HepG2 (cell line): ENCODE results near the gene SMTNL1. TPM values are rescaled to one million over a fixed set of nuclear protein-coding genes. Genes with fewer than 3 reads are reported as not detected.
A peak's percentile ranks its signal among the peaks of the same experiment; 100 is the strongest.

Experiments
- ARID5B ChIP-seq: IDR thresholded peaks from 2 replicates; pipeline ENCODE4 v1.4.0; 2020; ENCODE audit warnings: mild to moderate bottlenecking, missing genetic modification reagents
- CC2D1A ChIP-seq: sonication (generic); formaldehyde crosslinking; IDR thresholded peaks from 2 replicates; pipeline ENCODE4 v1.8.1; 2023; ENCODE audit warnings: mild to moderate bottlenecking, missing genetic modification reagents
- FOXA1 ChIP-seq, 2 experiments: fragments of 450-650 bp in 1 of 2; sonication (generic) in 1 of 2; formaldehyde crosslinking in 1 of 2; IDR thresholded peaks; 2 replicates each; pipeline versions ENCODE4 v1.4.0 to v1.6.1; 2016 to 2020; ENCODE audit warnings: missing genetic modification reagents in 1 of 2
- HOXA3 ChIP-seq: sonication (generic); formaldehyde crosslinking; IDR thresholded peaks from 2 replicates; pipeline ENCODE4 v1.5.0; 2020; ENCODE audit warnings: missing genetic modification reagents
- MEIS2 ChIP-seq: sonication (generic); formaldehyde crosslinking; IDR thresholded peaks from 2 replicates; pipeline ENCODE4 v1.9.0; 2021; ENCODE audit warnings: mild to moderate bottlenecking, missing genetic modification reagents
- NFRKB ChIP-seq: fragments of 450-650 bp; IDR thresholded peaks from 2 replicates; pipeline ENCODE4 v1.6.1; 2017
- RFX3 ChIP-seq: IDR thresholded peaks from 2 replicates; pipeline ENCODE4 v1.6.1; 2016; ENCODE audit warnings: missing biosample characterization, missing genetic modification reagents
- SNRNP70 ChIP-seq: fragments of 200-400 bp; formaldehyde crosslinking; IDR thresholded peaks from 2 replicates; pipeline ENCODE4 v1.6.1; 2017; ENCODE audit warnings: mild to moderate bottlenecking, low read depth, low read length, moderate library complexity
- SOX6 ChIP-seq, 2 experiments: fragments of 450-650 bp in 1 of 2; sonication (generic) in 1 of 2; formaldehyde crosslinking in 1 of 2; IDR thresholded peaks; 2 replicates each; pipeline versions ENCODE4 v1.4.0 to v1.6.1; 2017 to 2020; ENCODE audit warnings: antibody characterized with exemption in 1 of 2, mild to moderate bottlenecking in 1 of 2, missing genetic modification reagents in 1 of 2
- SP2 ChIP-seq: sonication (generic); formaldehyde crosslinking; IDR thresholded peaks from 2 replicates; pipeline ENCODE4 v1.5.1; 2020; ENCODE audit warnings: mild to moderate bottlenecking, missing genetic modification reagents
- TBX3 ChIP-seq: fragments of 450-650 bp; IDR thresholded peaks from 2 replicates; pipeline ENCODE4 v1.6.1; 2017; ENCODE audit warnings: antibody characterized with exemption, mild to moderate bottlenecking, inconsistent platforms, borderline replicate concordance
- XBP1 ChIP-seq: sonication (generic); formaldehyde crosslinking; IDR thresholded peaks from 2 replicates; pipeline ENCODE4 v1.5.0; 2020; ENCODE audit warnings: missing genetic modification reagents
- ZBTB14 ChIP-seq: sonication (generic); formaldehyde crosslinking; IDR thresholded peaks from 2 replicates; pipeline ENCODE4 v1.4.0; 2020; ENCODE audit warnings: missing genetic modification reagents
- ZNF142 ChIP-seq: sonication (generic); formaldehyde crosslinking; IDR thresholded peaks from 2 replicates; pipeline ENCODE4 v1.4.0; 2020; ENCODE audit warnings: missing genetic modification reagents
- ZNF496 ChIP-seq: sonication (generic); formaldehyde crosslinking; IDR thresholded peaks from 2 replicates; pipeline ENCODE4 v1.8.1; 2023; ENCODE audit warnings: mild to moderate bottlenecking, moderate library complexity, missing genetic modification reagents; ENCODE audit not compliant: insufficient replicate concordance
- ZNF710 ChIP-seq: sonication (generic); formaldehyde crosslinking; IDR thresholded peaks from 2 replicates; pipeline ENCODE4 v1.5.0; 2020; ENCODE audit warnings: mild to moderate bottlenecking, missing genetic modification reagents, borderline replicate concordance
- ZNF724P ChIP-seq: sonication (generic); formaldehyde crosslinking; IDR thresholded peaks from 2 replicates; pipeline ENCODE4 v1.8.0; 2022; ENCODE audit warnings: missing genetic modification reagents, borderline replicate concordance
- ZNF792 ChIP-seq: IDR thresholded peaks from 2 replicates; pipeline ENCODE4 v1.6.1; 2016
- polyA plus RNA-seq, 8 experiments: library from polyadenylated mRNA; depleted of rRNA in 3 of 8; stranded (reverse) in 7 of 8; unstranded in 1 of 8; fragments of >200 nt; fragmentation: Illumina TruSeq in 4 of 8; extraction: Trizol in 4 of 8; gene quantifications; 2 replicates each; pipeline versions ENCODE4 v1.2.1 to v1.2.3, GENCODE V29; 2011 to 2016; ENCODE audit warnings: low read depth in 4 of 8, missing spikeins in 1 of 8, mixed read lengths in 1 of 8; ENCODE audit not compliant: insufficient read depth in 1 of 8
- total RNA-seq, 5 experiments: library from RNA; depleted of rRNA; stranded (reverse); fragments of >200 nt; fragmentation: Illumina TruSeq; extraction: Trizol; gene quantifications; 2 replicates each; pipeline ENCODE4 v1.2.3, GENCODE V29; 2016; ENCODE audit warnings: low read depth in 1 of 5

SMTNL1 gene
- total and polyA plus RNA-seq, 2 of the 13 experiments (the other 11 are each of a cell fraction or from before 2014, with no cell fraction given) = 0.04 TPM; not detected in 1

GRCh38 chr11:57502870-57503269 is 34.5 kb upstream of the SMTNL1 start (continued):
- no peak for TF ChIP-seq ZNF724P
- no peak for TF ChIP-seq MEIS2 (CRISPR knock-in tag)
- TF ChIP-seq TBX3 = peak; percentile 32; the same call in 1 of the 2 replicates
- TF ChIP-seq XBP1 = no peak
- peak; percentile 59; the same call in 1 of the 2 replicates for TF ChIP-seq HOXA3 (CRISPR knock-in tag)
- peak; percentile 67; the same call in 1 of the 2 replicates for TF ChIP-seq ZNF710 (CRISPR knock-in tag)
- peak; percentile 76; the same call in 1 of the 2 replicates for TF ChIP-seq FOXA1 (IDR thresholded peaks at IDR 0.05)
- TF ChIP-seq FOXA1 (CRISPR knock-in tag; IDR thresholded peaks at IDR 0.05) = peak; percentile 89
- no peak for TF ChIP-seq ZNF142
- TF ChIP-seq CC2D1A (CRISPR knock-in tag) = no peak
- no peak for TF ChIP-seq NFRKB
- no peak for TF ChIP-seq SP2
- TF ChIP-seq ZBTB14 (CRISPR knock-in tag) = no peak
- TF ChIP-seq ZNF496 (CRISPR knock-in tag) = no peak
- TF ChIP-seq ZNF792 (CRISPR knock-in tag) = no peak
- TF ChIP-seq SOX6 (IDR thresholded peaks at IDR 0.05) = no peak
- peak; percentile 93 for TF ChIP-seq SOX6 (CRISPR knock-in tag; IDR thresholded peaks at IDR 0.05)
- TF ChIP-seq RFX3 (CRISPR knock-in tag) = no peak
- peak; percentile 84 for TF ChIP-seq ARID5B
- TF ChIP-seq SNRNP70 = no peak
